RWPE1 (cell line): ENCODE measurements around the gene SYNDIG1.

Experiments
- CTCF ChIA-PET: fragments of 350-600 bp; sonication (Branson Sonifier 250); formaldehyde crosslinking; extraction: SDS; loops from one replicate; lab custom pipeline; 2021; lab: Yijun Ruan, JAX
- POLR2A ChIA-PET: fragments of 400-600 bp; formaldehyde crosslinking; extraction: SDS; loops from one replicate; lab custom pipeline; 2020; ENCODE audit warnings: antibody characterized with exemption; ENCODE audit not compliant: low non-redundant PET; lab: Yijun Ruan, JAX
- DNase-seq: peaks from one replicate; pipeline ENCODE4 v3.0.0; 2012; ENCODE audit warnings: low spot score
- H3K27ac ChIP-seq: fragments of 450-650 bp; 2 replicates; pipeline ENCODE4 v1.5.1; 2017
- CTCF ChIP-seq: fragments of 450-650 bp; conservative IDR thresholded peaks from 2 replicates; pipeline ENCODE4 v1.5.1; 2017; ENCODE audit warnings: low read depth, mild to moderate bottlenecking

The SYNDIG1 gene

DNA sequence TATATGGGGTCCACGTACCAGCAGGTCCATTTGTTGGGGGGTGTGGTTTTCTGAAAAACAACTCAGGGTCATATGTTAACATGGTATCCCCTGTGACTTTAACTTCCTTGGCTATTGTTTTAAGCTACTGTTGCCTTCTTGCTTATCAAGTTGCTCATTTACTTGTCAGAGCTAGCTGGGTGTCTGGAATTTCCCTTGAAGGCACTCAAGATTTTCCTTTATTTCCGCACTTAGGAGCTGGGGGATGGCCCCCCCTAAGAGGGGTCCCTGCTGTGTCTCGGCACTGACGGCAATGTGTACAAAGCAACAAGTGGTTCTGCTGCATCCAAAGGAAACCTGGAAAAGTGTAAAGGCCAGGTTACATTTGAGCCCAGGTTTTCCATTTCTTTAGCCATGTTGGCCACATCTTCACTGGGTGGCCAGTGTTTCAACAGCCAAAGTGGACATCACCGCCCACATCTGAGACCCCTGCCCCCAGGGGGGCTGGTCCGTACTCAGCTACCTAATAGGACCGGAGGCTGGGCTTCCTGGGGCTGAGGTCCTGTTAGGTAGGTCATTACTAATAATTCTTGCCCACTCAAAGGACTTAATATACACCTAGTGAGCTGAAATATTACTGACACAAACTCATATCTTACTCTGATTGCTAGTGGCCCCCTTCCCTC lies 24.8 kb upstream of the SYNDIG1 start:
- H3K27ac ChIP-seq = no peak overlapping the region
- ChIA-PET POLR2A (no interaction called here), CTCF (no interaction called here)
- DNase-seq = no peak
- no peak for TF ChIP-seq CTCF

DNA sequence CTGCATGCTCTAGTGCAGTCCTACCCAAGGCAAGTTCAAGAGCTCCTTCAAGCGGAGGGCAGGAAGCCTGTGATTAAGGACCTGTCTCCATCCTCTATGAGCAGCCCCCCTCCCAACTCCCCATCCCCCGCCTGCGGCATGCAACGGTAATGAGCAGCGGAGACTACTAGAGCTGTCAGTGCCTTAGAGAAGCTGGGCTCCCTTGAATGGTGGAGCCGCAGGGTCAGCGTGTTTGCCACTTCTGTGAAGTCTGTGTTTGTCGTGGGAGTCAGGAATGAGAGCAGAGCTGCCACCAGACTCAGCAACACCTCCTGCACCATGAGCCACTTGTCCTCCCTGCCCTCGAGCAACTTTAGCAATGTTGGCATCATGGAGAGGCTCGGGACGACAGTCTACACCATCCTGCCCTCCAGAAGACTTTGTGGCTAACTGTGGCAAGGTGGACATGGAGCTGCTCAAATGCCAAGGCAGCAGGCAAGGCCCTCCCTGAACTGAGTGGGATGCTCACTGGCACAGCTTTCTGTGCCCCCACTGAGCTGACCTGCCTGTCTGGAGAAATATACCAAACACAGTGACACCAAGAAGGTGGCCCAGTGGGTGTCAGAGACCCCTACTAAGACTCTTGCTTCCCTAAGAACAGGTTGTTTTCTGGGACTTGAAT lies 23.8 kb upstream of the SYNDIG1 start:
- no peak for DNase-seq
- H3K27ac ChIP-seq = no peak overlapping the region
- ChIA-PET CTCF (interaction anchor here (0.6 kb wide), 2 partner anchors 58 to 470 kb away, joined by 3 to 4 read pairs; no protein-coding TSS in a partner anchor), POLR2A (no interaction called here)
- TF ChIP-seq CTCF = no peak

DNA sequence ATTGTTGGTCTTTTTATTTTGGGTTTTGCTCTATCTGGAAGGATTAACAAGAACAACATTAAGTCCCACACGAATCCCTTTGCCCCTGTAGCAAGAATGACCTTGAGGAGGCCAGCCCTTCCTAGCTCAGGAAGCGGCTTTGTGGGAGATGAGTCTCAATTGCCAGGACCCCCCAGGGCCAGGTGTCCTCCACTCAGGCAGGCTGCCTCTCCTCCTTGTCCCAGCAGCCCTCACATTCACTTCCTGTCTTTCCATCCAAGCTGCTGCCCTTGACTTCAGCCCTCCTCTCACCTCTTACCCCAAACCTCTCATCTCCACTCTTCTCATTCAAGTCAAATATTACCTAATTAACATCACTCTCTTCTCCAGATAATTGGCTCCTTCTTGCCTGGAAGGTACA lies 22.6 kb upstream of the SYNDIG1 start:
- CTCF ChIA-PET = no interaction called here
- TF ChIP-seq CTCF = no peak
- DNase-seq = no peak
- POLR2A ChIA-PET = no interaction called here
- no peak overlapping the region for H3K27ac ChIP-seq

GRCh38 chr20:24448170-24448569 lies 21.3 kb upstream of the SYNDIG1 start:
- H3K27ac ChIP-seq = no peak overlapping the region
- ChIA-PET POLR2A (no interaction called here), CTCF (interaction anchor here (0.5 kb wide), 1 partner anchor 55 kb away, joined by 3 read pairs; no protein-coding TSS in a partner anchor)
- TF ChIP-seq CTCF = no peak
- DNase-seq = no peak

DNA sequence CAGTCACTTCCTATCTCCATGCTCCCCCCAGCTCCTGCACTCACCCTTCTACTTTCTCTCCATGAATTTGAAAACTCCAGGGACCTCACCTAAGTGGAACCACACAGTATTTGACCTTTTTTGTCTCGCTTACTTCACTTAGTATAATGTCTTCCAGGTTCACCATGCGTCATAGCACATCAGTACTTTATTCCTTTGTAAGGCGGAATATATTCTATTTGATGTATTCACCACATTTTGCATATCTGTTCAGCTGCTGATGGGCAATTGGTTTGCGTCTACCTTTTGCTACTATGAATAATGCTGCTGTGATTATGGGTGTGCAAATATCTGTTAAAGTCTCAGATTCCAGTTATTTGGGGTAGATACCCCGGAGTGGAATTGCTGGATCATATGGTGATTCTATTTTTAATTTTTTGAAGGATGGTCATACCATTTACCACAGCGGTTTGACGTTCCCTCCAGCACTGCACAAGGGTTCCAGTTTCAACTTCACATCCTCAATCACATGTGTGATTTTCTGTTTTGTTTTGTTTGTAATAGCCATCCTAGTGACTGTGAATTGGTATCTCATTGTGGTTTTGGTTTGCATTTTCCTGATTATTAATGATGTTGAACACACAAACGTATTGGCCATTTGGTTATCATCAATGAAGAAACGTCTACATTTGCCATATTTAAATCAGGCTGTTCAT lies 20.3 kb upstream of the SYNDIG1 start:
- no peak overlapping the region for H3K27ac ChIP-seq
- TF ChIP-seq CTCF = no peak
- DNase-seq = no peak
- CTCF ChIA-PET = interaction anchor here (0.5 kb wide), 1 partner anchor 54 kb away, joined by 3 read pairs; no protein-coding TSS in a partner anchor
- POLR2A ChIA-PET = no interaction called here

- no peak for DNase-seq
- H3K27ac ChIP-seq = no peak overlapping the region
- POLR2A ChIA-PET = no interaction called here
- no peak for TF ChIP-seq CTCF
- CTCF ChIA-PET = no interaction called here
Measured at GRCh38 chr20:24450177-24450576, 19.3 kb upstream of the SYNDIG1 start.
